K562 treated with DMSO at 1 percent for 12 hours (cell line): ENCODE measurements around the gene ELAPOR2. TPM values are rescaled to one million over a fixed set of nuclear protein-coding genes. Genes with fewer than 3 reads are reported as not detected.

Source experiments
- total RNA-seq: library from RNA; unstranded; fragments of 300-600 nt; gene quantifications from 2 replicates; pipeline ENCODE4 v1.2.3, GENCODE V29; 2022; ENCODE audit not compliant: insufficient read depth

Gene ELAPOR2, protein sequence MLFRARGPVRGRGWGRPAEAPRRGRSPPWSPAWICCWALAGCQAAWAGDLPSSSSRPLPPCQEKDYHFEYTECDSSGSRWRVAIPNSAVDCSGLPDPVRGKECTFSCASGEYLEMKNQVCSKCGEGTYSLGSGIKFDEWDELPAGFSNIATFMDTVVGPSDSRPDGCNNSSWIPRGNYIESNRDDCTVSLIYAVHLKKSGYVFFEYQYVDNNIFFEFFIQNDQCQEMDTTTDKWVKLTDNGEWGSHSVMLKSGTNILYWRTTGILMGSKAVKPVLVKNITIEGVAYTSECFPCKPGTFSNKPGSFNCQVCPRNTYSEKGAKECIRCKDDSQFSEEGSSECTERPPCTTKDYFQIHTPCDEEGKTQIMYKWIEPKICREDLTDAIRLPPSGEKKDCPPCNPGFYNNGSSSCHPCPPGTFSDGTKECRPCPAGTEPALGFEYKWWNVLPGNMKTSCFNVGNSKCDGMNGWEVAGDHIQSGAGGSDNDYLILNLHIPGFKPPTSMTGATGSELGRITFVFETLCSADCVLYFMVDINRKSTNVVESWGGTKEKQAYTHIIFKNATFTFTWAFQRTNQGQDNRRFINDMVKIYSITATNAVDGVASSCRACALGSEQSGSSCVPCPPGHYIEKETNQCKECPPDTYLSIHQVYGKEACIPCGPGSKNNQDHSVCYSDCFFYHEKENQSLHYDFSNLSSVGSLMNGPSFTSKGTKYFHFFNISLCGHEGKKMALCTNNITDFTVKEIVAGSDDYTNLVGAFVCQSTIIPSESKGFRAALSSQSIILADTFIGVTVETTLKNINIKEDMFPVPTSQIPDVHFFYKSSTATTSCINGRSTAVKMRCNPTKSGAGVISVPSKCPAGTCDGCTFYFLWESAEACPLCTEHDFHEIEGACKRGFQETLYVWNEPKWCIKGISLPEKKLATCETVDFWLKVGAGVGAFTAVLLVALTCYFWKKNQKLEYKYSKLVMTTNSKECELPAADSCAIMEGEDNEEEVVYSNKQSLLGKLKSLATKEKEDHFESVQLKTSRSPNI
- total RNA-seq, result 17.1 and 56.7 TPM in 2 replicates

DNA sequence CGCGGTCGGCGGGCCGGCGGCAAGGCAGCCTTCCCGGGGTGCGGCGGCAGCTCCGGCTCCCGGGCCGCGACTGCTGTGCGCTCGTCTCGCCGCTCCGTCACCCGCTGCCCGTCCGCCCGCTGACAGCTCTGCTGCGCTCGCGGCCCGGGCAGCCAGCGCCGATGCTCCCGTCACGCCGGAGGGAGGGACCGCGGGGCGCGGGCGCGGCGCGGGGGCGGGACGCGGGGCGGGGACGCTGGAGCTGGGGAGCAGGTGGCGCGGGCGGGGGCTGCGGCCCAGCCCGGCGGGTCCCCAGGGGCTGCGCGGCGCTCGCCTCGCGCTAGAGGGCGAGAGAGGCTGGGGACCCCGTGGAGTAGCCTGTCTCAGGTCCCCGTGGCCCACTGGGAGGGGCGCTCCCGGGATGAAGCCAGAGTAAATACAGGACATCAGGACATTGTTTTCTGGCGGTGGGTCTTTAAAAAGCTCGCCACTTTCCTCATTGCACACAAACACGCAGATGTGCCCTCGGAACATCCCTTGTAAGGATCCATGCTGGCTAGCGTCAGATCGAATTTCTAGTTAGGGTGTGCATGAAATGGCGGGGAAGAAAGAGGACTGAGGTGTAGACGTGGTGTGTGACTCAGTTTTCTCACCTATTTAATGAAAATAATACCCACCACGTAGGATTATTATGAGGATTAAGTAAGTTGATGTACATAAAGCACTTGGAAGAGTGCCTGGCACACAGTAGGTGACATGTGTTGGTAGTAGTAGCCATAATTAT is at the start of gene ELAPOR2:
TSS of gene ELAPOR2 (minus strand) at position 130 of the 763 bp plus-strand sequence. CDS start 141 bp downstream, outside the sequence.

Other genes starting within 250 kb of the ELAPOR2 start
- gene DMTF1, start 92.8 kb upstream of the ELAPOR2 start, total RNA-seq, result 13.1 and 64.2 TPM in 2 replicates
- gene TMEM243, start 160.1 kb upstream of the ELAPOR2 start, total RNA-seq, result 41.8 and 49.7 TPM in 2 replicates